HG03521 (cell line): ENCODE measurements around the gene TAC3.
A peak's percentile ranks its signal among the peaks of the same experiment; 100 is the strongest.

Experiments
- ATAC-seq: cut with Tn5 transposase; IDR thresholded peaks from one replicate; pipeline ENCODE4 v1.9.1; 2021; ENCODE audit warnings: mild to moderate bottlenecking, moderate library complexity; ENCODE audit not compliant: unreplicated experiment

Gene TAC3

DNA sequence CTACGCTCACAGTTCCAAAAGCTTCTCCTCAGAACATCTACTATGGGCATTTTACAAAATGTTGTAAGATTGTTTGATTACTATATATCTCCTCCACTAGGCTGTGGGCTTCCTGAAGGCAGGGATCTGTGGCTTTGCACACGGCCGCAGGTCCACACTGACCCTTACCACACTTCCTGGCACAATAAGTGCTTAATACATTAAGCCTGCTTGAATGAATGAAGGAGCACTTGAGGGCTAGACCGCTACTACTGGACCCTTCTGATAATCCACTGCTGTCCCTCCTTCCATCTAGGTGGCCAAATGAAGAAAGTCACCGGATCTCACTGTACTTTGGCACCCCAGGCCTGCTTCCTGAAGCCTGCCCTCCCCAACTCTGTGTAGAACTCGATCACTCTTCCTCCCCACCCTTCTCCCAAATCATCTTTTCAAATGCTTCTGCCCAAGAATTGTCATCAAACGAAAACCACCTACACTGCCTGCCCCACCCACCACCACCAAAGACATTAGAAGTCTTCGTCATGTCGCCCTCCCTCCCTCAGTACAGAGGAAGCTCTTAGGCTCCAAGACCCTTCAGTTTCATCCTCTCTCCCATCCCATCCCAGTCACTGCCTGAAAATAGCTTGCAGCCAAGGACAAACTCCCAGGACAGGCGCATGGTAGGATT lies 9.4 kb downstream of the TAC3 start:
- ATAC-seq: no peak

DNA sequence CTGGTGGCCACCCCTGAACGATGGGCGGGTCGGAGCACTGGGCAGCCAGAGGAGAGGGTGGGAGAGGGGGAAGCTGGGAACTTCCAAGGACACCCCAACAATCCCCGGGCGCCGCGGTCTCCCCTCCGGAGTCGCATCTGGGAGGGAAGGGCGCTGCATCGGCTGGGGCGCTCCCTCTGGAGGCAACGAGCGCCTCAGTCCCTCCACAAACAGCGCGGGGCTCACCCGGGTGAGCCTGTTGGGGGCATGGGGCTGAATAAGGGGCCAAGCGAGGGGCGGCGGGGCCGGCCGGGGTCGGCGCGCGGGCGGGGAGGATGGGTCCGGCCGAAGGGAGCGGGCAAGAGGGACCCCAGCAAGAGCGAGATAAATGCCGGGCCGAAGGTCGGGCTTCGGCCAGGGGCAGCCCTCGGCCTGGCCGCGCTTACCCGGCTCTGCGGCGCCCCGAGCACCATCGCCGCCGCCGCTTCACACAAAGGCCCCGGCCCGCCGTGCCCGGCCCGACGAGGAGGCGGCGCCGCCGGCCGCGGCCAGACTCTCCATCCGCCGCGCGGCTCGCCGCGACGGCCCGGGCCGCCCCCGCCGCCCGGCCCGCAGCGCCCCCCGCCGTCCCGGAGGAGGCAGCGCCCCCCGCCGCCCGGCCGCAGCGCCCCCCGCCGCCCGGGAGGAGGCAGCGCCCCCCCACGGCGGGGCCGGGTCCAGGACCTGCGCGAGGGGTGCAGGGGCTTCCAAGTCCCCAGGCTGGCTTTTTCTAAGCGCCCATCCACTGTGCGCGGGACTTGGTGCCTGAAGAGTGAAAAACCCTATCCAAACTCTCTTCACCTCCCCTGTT lies 10.1 kb downstream of the TAC3 start, which contains the start of gene ZBTB39:
TSS of gene ZBTB39 (minus strand) at position 567 of the 829 bp plus-strand sequence. CDS start 1,629 bp downstream, outside the sequence.
- peak; percentile 73 for ATAC-seq

DNA sequence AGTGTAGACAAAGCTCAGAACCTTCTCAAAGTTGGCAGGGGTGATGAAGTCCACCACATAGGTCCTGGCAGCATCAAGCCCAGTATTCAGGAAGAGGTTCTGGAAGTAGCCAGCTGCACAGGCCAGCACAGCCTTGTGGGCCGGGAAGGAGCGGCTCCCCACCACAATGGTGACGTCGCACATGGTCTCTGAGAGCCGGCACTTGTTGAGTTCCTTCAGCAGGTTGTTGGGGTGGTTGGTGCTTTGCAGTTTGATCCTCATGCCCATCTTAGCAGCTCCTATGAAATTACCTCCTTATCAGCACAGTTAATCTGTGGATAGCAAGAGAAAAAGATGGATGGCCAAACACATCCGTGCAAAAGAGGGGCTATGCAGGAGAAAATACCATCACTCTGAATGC lies 11.7 kb downstream of the TAC3 start:
- no peak for ATAC-seq

DNA sequence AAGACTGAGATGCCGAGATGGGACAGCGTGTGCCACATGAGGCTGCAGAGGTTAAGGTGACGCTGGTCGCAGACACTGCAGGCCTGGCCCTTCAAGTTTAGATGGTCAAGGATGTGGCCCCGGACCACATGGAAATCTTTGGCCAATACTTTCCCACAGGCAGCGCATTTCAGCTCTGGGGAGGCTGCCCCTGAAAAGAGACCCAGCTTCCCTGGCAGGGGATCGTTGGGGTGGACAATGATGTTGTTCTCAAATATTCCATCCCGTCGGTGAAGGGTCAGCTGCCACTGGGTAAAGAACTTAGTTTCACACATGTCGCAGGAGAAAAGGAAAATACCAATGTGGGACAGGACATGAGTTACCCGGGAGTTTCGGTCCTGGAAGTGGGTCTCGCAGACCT lies 12.9 kb downstream of the TAC3 start:
- no peak for ATAC-seq

DNA sequence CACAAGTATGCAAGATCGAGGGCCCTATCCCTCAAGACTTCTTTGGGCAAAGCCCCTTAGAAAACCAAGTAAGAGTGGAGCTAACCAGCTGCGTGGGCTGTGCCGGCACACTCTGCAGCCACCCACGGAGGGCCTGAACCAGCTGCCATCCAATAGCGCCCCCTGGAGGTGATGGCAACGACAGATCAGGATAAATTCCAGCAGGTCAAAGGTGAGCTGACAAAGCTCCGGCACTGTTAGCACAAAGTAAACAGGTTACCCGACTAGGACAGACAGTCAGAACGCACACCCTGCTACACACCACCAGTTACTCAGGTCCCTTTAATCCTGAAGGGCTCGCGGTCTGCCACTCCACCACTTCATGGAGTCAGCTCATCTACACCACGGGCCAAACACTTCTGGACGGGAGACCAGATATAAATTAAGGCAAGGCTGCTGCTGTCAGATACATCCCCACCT lies 14.9 kb downstream of the TAC3 start:
- ATAC-seq: no peak

DNA sequence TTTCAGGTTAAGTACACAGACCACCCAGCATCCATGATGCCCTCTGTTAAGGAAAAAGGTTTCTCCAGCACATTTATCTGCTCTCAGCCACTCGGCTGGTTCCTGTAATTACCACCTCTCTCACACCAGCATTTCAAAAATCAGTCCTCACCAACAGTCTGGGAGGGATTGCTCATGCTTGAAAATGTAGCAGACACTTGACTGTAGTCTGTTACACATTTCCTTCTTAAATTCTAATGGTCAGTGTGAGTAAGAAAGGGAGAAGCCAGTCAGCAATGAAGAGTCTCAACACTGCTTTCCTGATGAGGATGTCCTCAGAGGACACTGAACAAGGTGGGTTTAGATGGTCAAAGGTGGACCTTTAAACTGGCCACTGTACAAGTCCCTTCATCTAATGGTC lies 15.9 kb downstream of the TAC3 start:
- no peak for ATAC-seq

DNA sequence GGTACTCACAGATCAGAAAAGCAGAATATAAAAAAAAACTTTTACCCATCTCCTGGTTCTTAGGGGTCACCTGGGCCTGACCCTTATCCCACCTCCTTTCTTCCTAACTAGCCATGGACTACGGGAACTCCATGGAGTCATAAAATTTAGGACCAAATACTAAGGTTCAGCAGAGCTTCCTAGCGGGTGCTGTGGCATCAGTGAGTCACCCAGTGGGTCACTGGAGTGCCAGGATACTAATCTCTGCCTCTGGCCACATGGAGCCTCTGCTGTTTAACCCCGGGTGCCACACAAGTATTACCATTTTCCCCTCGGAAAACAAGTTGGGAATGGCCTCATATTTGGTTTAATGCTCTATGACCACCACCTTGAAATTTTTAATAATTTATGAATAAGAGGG lies 16.9 kb downstream of the TAC3 start:
- ATAC-seq: no peak

DNA sequence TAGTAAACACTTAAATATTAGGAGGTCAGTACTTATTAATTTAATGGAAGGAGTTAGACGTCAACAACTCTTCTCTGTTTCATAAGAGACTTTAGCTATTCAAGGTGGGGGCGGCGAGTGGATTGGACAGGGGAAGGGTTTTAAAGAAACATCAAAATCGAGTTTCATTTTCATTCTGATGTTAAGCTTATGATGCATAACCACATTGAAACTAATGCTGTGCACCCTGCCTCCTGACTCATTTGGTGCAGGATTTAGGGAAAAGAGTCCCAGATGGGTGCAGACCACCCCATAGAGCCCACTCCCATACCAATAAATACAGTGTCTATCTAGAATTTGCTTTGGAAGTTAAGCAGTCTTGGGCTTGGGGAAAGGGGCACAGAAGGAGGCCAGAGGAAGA lies 17.3 kb downstream of the TAC3 start:
- ATAC-seq: peak; percentile 80

DNA sequence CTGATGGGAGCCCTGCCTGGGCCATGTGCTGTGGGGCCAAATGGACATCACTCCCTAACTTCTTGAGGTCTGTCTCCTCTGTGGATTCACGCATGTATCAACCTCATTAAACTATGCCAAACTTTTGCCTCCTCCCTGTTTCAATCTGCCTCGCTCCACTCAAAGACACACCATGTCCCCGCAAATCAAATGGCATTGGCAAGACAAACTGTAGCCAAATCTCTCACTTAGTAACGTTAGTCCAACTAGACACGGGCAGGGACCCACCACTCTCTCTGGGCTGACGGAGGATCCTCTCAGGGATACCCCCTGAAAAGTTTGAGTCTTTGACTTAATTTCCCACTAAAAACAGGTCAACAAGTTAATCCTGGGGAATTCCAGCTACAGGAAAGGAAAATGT lies 18.0 kb downstream of the TAC3 start:
- no peak for ATAC-seq

DNA sequence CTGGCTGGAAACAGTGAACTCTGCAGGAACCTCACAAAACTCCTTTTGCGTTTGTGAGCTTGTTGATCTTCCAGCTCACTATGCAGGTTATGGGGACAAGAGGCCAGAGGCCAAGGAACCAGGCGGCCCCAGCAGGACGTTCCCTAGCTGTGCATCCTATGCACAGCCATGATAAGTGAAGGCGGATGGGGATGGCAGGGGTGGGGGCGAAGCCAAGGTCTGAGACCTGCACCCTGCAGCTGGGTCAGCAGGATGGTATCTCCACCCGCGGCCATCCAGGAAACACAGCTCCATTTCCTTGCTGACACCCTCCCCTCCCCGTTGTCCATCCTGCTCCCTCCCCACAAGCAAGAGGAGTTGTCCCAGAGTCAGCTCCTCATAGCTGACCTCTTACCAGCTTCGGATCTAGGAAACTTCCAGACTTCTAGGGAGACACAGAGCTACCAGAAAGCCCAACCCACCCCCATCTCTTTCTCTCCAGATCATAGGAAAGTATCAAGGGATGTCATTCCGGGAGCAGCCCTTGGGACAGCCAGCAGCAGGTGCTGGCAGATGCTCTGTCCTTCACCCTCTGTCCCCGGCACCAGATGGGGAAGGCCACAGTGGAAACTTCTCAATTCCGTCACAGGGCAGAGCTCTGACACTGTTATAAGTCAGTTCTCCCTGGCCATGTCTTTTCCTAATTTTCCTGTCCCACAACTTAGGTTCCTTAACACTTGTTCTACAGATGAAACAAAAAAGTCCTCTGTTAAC lies 19.4 kb downstream of the TAC3 start:
- ATAC-seq: no peak

DNA sequence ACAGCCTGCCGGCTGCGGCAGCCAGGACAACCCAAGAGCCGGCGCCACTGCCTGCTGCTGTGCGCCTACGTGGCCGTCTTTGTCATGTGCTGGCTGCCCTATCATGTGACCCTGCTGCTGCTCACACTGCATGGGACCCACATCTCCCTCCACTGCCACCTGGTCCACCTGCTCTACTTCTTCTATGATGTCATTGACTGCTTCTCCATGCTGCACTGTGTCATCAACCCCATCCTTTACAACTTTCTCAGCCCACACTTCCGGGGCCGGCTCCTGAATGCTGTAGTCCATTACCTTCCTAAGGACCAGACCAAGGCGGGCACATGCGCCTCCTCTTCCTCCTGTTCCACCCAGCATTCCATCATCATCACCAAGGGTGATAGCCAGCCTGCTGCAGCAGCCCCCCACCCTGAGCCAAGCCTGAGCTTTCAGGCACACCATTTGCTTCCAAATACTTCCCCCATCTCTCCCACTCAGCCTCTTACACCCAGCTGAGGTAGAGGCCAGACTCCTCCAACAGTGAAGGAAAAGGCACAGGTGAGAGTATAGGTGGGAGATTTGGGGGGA lies 20.3 kb downstream of the TAC3 start:
- no peak for ATAC-seq

DNA sequence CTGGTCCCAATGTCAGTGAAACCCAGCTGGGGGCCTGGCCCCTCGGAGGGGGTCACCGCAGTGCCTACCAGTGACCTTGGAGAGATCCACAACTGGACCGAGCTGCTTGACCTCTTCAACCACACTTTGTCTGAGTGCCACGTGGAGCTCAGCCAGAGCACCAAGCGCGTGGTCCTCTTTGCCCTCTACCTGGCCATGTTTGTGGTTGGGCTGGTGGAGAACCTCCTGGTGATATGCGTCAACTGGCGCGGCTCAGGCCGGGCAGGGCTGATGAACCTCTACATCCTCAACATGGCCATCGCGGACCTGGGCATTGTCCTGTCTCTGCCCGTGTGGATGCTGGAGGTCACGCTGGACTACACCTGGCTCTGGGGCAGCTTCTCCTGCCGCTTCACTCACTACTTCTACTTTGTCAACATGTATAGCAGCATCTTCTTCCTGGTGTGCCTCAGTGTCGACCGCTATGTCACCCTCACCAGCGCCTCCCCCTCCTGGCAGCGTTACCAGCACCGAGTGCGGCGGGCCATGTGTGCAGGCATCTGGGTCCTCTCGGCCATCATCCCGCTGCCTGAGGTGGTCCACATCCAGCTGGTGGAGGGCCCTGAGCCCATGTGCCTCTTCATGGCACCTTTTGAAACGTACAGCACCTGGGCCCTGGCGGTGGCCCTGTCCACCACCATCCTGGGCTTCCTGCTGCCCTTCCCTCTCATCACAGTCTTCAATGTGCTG lies 21.0 kb downstream of the TAC3 start:
- ATAC-seq: no peak

DNA sequence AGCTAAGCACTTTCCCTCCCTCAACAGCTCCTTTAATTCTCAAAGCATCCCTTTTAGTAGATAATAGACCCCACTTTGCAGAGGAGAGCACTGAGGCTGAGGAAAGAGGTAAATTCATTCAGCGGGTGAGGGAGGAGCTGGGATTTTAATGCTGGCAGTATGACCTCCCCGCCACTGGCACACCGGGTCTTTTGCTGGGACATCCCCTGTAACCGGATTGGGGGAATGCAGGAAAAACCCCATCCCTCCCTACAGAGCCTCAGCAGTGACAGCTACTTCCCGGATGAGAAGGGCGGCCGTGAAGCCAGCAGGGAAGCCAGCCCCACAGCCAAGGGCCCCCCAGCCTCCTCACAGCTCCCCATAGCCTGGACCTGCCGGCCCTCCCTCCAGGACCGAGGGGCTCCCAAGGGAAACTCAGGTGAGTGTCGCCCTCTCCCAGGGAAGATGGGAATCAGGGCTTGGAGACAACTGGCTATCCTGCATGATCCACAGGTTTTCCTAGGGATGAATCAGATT lies 22.0 kb downstream of the TAC3 start:
- no peak for ATAC-seq

DNA sequence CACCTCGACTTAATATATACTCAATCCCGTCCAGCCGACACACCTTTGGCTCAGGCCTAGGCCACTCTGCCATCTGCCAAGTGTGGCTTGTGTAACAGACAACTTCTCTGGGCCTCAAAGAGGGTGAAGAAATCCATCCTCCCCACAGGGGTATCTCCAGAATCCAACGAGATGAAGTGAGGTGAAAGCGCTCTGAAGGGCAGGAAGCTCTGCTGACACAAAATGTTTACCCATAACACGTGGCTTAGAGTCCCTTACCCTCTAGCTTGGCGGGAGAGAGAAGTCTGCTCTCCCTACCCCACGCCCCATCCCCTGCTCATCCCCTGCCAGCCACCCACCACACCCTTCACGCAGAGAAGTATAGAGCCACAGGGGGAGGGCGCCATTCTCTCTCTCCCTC lies 23.0 kb downstream of the TAC3 start:
- no peak for ATAC-seq

DNA sequence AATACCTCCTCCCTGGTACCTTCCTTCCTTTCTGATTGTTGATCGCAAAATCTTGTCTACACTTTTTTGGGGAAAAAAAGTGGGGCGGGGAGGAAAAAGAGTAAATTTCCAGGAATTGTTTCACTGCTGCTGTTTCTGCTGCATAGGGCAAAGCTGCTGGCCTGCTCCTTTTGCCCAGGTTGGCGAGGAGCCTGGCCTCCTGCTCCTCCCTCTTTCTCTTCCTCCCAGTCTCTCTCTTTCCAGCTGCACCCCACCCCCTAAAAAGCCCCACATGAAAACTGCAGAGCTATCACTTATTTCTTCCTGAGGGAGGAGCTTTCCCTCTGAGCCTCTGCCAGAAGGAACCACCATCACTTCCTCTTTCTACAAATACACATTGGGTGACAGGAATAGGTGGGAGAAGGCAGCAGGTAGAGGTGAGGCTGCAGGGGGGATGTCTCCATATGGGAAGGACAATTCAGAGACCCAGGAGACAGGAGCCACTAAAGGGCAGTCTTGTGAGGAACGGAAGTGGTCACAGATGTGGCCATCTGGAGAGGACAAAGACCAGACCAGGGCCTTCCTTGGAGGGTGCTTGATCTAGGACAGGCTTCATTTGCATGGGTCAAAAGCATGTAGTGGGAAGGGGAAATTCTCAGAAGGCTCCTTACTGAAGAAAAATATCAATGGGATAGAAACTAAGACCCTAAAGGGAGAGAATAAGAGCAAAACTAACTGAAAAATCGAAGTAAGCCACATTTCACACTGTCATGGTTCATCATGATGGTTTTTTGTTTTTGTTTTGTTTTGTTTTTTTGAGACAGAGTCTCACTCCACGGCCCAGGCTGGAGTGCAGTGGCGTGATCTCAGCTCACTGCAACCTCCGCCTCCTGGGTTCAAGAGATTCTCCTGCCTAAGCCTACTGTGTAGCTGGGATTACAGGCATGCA lies 24.7 kb downstream of the TAC3 start:
- no peak for ATAC-seq

DNA sequence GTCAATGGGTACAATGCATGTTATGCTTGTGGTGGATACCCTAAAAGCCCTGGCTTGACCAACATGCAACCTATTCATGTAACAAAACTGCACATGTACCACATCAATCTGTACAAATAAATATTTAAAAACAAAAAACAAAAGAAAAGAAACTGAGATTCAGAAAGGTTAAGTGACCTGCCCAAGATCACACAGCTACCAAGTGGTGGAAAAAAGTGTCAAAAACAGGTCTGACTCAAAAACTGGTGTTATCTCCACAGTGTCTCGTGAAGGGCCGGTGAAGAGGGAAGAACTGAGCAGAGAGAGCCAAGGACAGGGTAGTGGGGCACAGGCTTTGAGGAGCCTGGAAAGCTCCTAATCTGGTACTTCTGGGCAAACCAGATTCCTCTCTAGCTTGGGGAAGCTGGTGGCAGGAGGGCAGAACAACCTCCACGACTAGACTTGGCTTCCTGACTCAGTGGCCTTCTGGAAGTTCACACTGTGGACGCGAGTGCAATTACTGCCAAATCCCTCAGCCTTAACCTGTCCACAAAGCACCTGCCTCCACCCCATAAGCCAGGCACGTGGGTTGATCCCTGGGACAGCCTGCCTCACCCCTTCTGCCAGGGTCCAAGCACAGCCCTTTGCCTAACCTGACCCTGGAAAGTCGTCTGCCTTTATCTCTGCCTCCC lies 25.5 kb downstream of the TAC3 start:
- ATAC-seq: no peak

DNA sequence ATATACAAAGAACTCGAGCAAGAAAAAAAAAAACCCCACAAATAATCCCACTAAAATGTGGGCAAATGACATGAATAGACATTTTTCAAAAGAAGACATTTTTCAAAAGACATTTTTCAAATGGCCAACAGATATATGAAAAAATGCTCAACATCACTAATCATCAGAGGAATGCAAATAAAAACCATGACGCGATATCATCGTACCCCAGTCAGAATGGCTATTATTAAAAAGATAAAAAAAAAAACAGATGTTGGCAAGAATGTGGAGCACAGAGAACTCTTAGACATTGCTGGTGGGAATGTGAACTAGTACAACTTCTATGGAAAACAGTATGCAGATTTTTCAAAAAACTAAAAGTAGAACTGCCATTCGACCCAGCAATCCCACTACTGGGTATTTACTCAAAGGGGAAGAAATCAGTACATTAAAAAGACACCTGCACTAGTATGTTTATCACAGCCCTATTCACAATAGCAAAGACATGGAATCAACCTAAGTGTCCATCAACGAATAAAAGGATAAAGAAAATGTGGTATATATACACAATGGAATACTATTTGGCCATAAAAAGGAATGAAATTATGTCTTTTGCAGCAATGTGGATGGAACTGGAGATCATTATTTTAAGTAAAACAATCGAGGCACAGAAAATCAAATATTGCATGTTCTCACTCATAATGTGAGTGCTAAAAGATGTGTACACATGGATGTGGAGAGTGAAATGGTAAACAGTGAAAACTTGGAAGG lies 26.3 kb downstream of the TAC3 start:
- no peak for ATAC-seq

DNA sequence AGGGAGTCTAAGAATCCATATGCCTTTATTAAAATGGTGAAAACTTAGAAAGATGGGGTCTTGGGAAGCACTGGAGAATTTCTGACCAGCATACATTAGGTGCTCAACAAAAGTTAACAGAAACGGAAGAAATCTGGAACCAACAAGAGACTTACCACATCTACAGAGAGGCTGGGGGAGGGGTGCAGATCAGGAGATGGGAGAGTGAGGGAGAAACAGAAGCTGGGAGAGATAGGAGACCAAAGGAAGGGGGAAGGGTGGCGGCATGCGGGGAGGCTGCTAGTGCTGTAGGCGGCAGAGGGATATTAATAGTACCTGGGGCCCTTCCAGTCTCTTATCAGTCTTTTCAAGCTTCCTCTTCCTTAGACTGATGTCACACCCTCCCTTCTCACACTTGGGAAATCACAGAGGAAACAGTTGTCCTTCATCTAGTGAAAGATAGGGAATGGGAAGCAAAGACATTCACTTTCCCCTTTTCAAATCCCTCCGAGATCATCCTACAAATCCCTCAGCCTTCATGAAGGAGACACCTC lies 28.1 kb downstream of the TAC3 start:
- no peak for ATAC-seq
